ENCODE measurements around the gene CHST1. TPM values are rescaled to one million over a fixed set of nuclear protein-coding genes. Genes with fewer than 3 reads are reported as not detected.

The CHST1 gene
- total and polyA plus RNA-seq, 2 donors (not counting 3 experiments of a cell fraction or from before 2014, with no cell fraction given): 12.6 to 40.5 TPM

GRCh38 chr11:45672593-45672992 is 7.2 kb upstream of the CHST1 start:
- ChIA-PET CTCF (interaction anchor here (1.6 to 2.0 kb wide), 3 partner anchors 18 to 302 kb away, joined by 5 to 10 read pairs (median 6); no protein-coding TSS in a partner anchor), POLR2A (no interaction called here)
- dilution Hi-C loops (cut with MboI; ENCODE audit: extremely low pct_ligation_motif_present, low sequenced_read_pairs): no loop called here
- no peaks in the 10 kb centered on the region for H3K9me1 ChIP-seq (replicated peaks; ENCODE audit: control insufficient read depth, extremely low read depth, insufficient read depth, low read length)
- no peak overlapping the region for H3K9ac ChIP-seq (replicated peaks; ENCODE audit: extremely low read depth, insufficient read depth, low read length)
- no peaks in the 10 kb centered on the region for H3K36me3 ChIP-seq (ENCODE audit: control insufficient read depth in 2 of 2, extremely low read depth in 1 of 2, insufficient read depth in 2 of 2, low read length in 2 of 2)
- FAIRE-seq (no peak), DNase-seq (ENCODE audit: low read depth, low spot score) (no peak)
- intact Hi-C loops (cut with micrococcal nuclease): loop anchor here (1.0 kb wide), 1 partner anchor 99 kb away; no protein-coding TSS in a partner anchor
- no peaks in the 10 kb centered on the region for H4K20me1 ChIP-seq (replicated peaks; ENCODE audit: control insufficient read depth, extremely low read depth, insufficient read depth, low read length)
- no peak overlapping the region for H3K27ac ChIP-seq (ENCODE audit: insufficient read depth, low read depth, low read length)
- no peak overlapping the region for H3K4me3 ChIP-seq (replicated peaks in 1 of 3; ENCODE audit: insufficient read depth in 1 of 3, low read depth in 1 of 3, low read length in 3 of 3)
- no peaks in the 10 kb centered on the region for H3K27me3 ChIP-seq (ENCODE audit: control insufficient read depth in 2 of 2, insufficient read depth in 2 of 2, low read length in 2 of 2)
- no TSS peak for BruUV-seq (replicated peaks)
- no peaks in the 10 kb centered on the region for H3K79me2 ChIP-seq (ENCODE audit: control insufficient read depth, insufficient read depth, low read length)
- TF ChIP-seq GATA2 (IDR thresholded peaks at IDR 0.05; ENCODE audit: insufficient read depth, insufficient read length, low read depth, low read length) (no peak), FOS (IDR thresholded peaks at IDR 0.05; ENCODE audit: borderline replicate concordance, insufficient read depth, low read length) (no peak)
- no peak overlapping the region for H3K4me2 ChIP-seq (ENCODE audit: insufficient read depth, low read length)
- H3K4me1 ChIP-seq (ENCODE audit: control insufficient read depth, extremely low read depth, insufficient read depth, low read length): no peaks in the 10 kb centered on the region
- H3K9me3 ChIP-seq (replicated peaks; ENCODE audit: control insufficient read depth, insufficient read depth, low read length): no peaks in the 10 kb centered on the region
- no peak overlapping the region for H2AFZ ChIP-seq (ENCODE audit: low read depth, low read length)

- Histone ChIP-seq H3K4me3 (replicated peaks in 1 of 3; ENCODE audit: insufficient read depth in 1 of 3, low read depth in 1 of 3, low read length in 3 of 3) (no peak overlapping the region), H3K27me3 (ENCODE audit: control insufficient read depth in 2 of 2, insufficient read depth in 2 of 2, low read length in 2 of 2) (peaks cover 0 to 4% of the 10 kb centered on the region in 2 experiments), H3K4me2 (ENCODE audit: insufficient read depth, low read length) (no peak overlapping the region), H3K9ac (replicated peaks; ENCODE audit: extremely low read depth, insufficient read depth, low read length) (no peak overlapping the region), H3K79me2 (ENCODE audit: control insufficient read depth, insufficient read depth, low read length) (no peaks in the 10 kb centered on the region), H3K36me3 (ENCODE audit: control insufficient read depth in 2 of 2, extremely low read depth in 1 of 2, insufficient read depth in 2 of 2, low read length in 2 of 2) (no peaks in the 10 kb centered on the region), H2AFZ (ENCODE audit: low read depth, low read length) (no peak overlapping the region), H3K9me3 (replicated peaks; ENCODE audit: control insufficient read depth, insufficient read depth, low read length) (no peaks in the 10 kb centered on the region), H3K27ac (ENCODE audit: insufficient read depth, low read depth, low read length) (no peak overlapping the region), H3K4me1 (ENCODE audit: control insufficient read depth, extremely low read depth, insufficient read depth, low read length) (no peaks in the 10 kb centered on the region), H4K20me1 (replicated peaks; ENCODE audit: control insufficient read depth, extremely low read depth, insufficient read depth, low read length) (no peaks in the 10 kb centered on the region), H3K9me1 (replicated peaks; ENCODE audit: control insufficient read depth, extremely low read depth, insufficient read depth, low read length) (no peaks in the 10 kb centered on the region)
- FAIRE-seq: no peak
- dilution Hi-C loops (cut with MboI; ENCODE audit: extremely low pct_ligation_motif_present, low sequenced_read_pairs): no loop called here
- no TSS peak for BruUV-seq (replicated peaks)
- TF ChIP-seq MYC (IDR thresholded peaks at IDR 0.05; ENCODE audit: low read depth, low read length) (no peak), CTCF (IDR thresholded peaks at IDR 0.05; ENCODE audit: extremely low read depth in 1 of 2, insufficient read depth in 1 of 2, low read depth in 1 of 2, low read length in 2 of 2) (peak in 1 of 2 donors; percentile 19), JUN (IDR thresholded peaks at IDR 0.05; ENCODE audit: borderline replicate concordance, insufficient read depth, insufficient read length, low read depth) (no peak)
- no peak for DNase-seq (ENCODE audit: low read depth, low spot score)
- ChIA-PET CTCF (interaction anchor here (0.6 to 4.3 kb wide), 4 partner anchors 17 to 300 kb away, joined by 3 to 21 read pairs (median 8); no protein-coding TSS in a partner anchor), POLR2A (no interaction called here)
- intact Hi-C loops (cut with micrococcal nuclease): loop anchor here (1.0 kb wide), 1 partner anchor 100 kb away; no protein-coding TSS in a partner anchor
Measured at GRCh38 chr11:45671246-45672171, 6.1 kb upstream of the CHST1 start.

Measured in endothelial cell of umbilical vein (primary cell).